Upper lobe of right lung (tissue), 1 donor: ENCODE data around the gene NPPB. TPM values are rescaled to one million over a fixed set of nuclear protein-coding genes. Genes with fewer than 3 reads are reported as not detected.

Experiments used
- ATAC-seq: fragments of 200-7000 bp; cut with Tn5 transposase; one replicate; pipeline ENCODE4 v1.9.1; 2020; ENCODE audit warnings: mild to moderate bottlenecking, moderate library complexity
- DNase-seq: peaks from one replicate; pipeline ENCODE4 v3.0.0-alpha.2; 2020
- H3K27ac ChIP-seq: fragments of 200-600 bp; one replicate; pipeline ENCODE4 v1.8.0; 2022
- H3K27me3 ChIP-seq: fragments of 200-600 bp; one replicate; pipeline ENCODE4 v1.8.0; 2022; ENCODE audit warnings: mild to moderate bottlenecking
- H3K36me3 ChIP-seq: fragments of 200-600 bp; one replicate; pipeline ENCODE4 v1.8.0; 2022
- H3K4me1 ChIP-seq: fragments of 200-600 bp; one replicate; pipeline ENCODE4 v1.8.0; 2022
- H3K4me3 ChIP-seq: fragments of 200-600 bp; one replicate; pipeline ENCODE4 v1.8.0; 2022; ENCODE audit warnings: mild to moderate bottlenecking
- H3K9me3 ChIP-seq: fragments of 200-600 bp; one replicate; pipeline ENCODE4 v1.8.0; 2022
- CTCF ChIP-seq: fragments of 200-600 bp; IDR thresholded peaks from one replicate; pipeline ENCODE4 v1.8.0; 2022; ENCODE audit warnings: antibody characterized with exemption
- intact Hi-C: fragments of 100-400 bp; cut with DNase I; formaldehyde crosslinking; loops from one replicate; pipeline ENCODE4 v1.11.0; 2022
- total RNA-seq: library from RNA; stranded (reverse); fragmentation: NEBNext Ultra II Directional; extraction: Animal tissue kit (Norgen Biotek cat#: 25700); gene quantifications from one replicate; pipeline ENCODE4 v1.2.1, GENCODE V29; 2021
- donor health status: DM: no; HTN: yes; CAD: no; lungs with severe emphysema.

NPPB gene
- total RNA-seq, 1 donor from 2014 or later, result 0.81 TPM

GRCh38 chr1:11858968-11859871 is 475 bp upstream of the NPPB start:
- Histone ChIP-seq H3K36me3 (no peaks in the 10 kb centered on the region), H3K27me3 (peaks cover 57% of the 10 kb centered on the region), H3K27ac (no peak overlapping the region), H3K9me3 (no peaks in the 10 kb centered on the region), H3K4me3 (no peak overlapping the region), H3K4me1 (no peaks in the 10 kb centered on the region)
- peak; percentile 84 for ATAC-seq
- peak; percentile 85 for DNase-seq
- peak; percentile 31 for TF ChIP-seq CTCF
- intact Hi-C loops, result no loop called here

DNA sequence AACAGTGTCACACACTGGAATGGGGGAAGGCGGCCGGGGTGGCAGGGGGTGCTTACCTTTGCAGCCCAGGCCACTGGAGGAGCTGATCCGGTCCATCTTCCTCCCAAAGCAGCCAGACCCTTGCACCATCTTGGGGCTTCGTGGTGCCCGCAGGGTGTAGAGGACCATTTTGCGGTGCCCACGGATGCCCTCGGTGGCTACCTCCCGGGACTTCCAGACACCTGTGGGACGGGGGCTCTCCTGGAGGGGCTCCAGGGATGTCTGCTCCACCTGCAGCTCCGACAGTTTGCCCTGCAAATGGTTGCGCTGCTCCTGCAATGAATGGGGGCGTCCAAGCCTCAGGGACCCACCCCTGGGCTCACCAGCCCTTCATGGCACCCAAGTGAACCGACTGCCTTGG is 587 bp downstream of the NPPB start:
- no peaks in the 10 kb centered on the region for H3K4me1 ChIP-seq
- DNase-seq (no peak), ATAC-seq (no peak)
- H3K27me3 ChIP-seq, result peaks cover 62% of the 10 kb centered on the region
- H3K4me3 ChIP-seq, result no peak overlapping the region
- intact Hi-C loops, result no loop called here
- no peaks in the 10 kb centered on the region for H3K9me3 ChIP-seq
- TF ChIP-seq CTCF, result no peak
- no peak overlapping the region for H3K27ac ChIP-seq
- no peaks in the 10 kb centered on the region for H3K36me3 ChIP-seq

- no peaks in the 10 kb centered on the region for H3K4me1 ChIP-seq
- H3K27ac ChIP-seq, result no peak overlapping the region
- H3K36me3 ChIP-seq, result no peaks in the 10 kb centered on the region
- no peaks in the 10 kb centered on the region for H3K9me3 ChIP-seq
- no peak for ATAC-seq
- DNase-seq, result no peak
- intact Hi-C loops, result no loop called here
- peaks cover 69% of the 10 kb centered on the region for H3K27me3 ChIP-seq
- no peak overlapping the region for H3K4me3 ChIP-seq
- no peak for TF ChIP-seq CTCF
Measured at GRCh38 chr1:11857164-11857851, 1.4 kb downstream of the NPPB start.

- no peak overlapping the region for H3K27ac ChIP-seq
- intact Hi-C loops, result no loop called here
- DNase-seq, result no peak
- no peaks in the 10 kb centered on the region for H3K4me1 ChIP-seq
- TF ChIP-seq CTCF, result no peak
- H3K27me3 ChIP-seq, result peaks cover 69% of the 10 kb centered on the region
- no peaks in the 10 kb centered on the region for H3K9me3 ChIP-seq
- no peak overlapping the region for H3K4me3 ChIP-seq
- H3K36me3 ChIP-seq, result no peaks in the 10 kb centered on the region
- no peak for ATAC-seq
Measured at GRCh38 chr1:11856698-11857097, 2.0 kb downstream of the NPPB start.

GRCh38 chr1:11855430-11855829 is 3.3 kb downstream of the NPPB start:
- H3K4me1 ChIP-seq, result no peaks in the 10 kb centered on the region
- intact Hi-C loops, result no loop called here
- ATAC-seq (no peak), DNase-seq (no peak)
- no peak for TF ChIP-seq CTCF
- no peak overlapping the region for H3K27ac ChIP-seq
- H3K27me3 ChIP-seq, result peaks cover 59% of the 10 kb centered on the region
- H3K4me3 ChIP-seq, result no peak overlapping the region
- H3K36me3 ChIP-seq, result no peaks in the 10 kb centered on the region
- no peaks in the 10 kb centered on the region for H3K9me3 ChIP-seq
